Occipital lobe (tissue), 2 donors: ENCODE results near the gene COL8A1. TPM values are rescaled to one million over a fixed set of nuclear protein-coding genes. Genes with fewer than 3 reads are reported as not detected.

Experiments used
- DNase-seq: peaks from one replicate; lab custom pipeline; 2025; lab: John Stamatoyannopoulos, UW
- total RNA-seq: library from RNA; depleted of rRNA; stranded (reverse); fragments of >200 nt; gene quantifications from one replicate; pipeline ENCODE4 v1.2.3, GENCODE V29; 2014

COL8A1 gene
- total RNA-seq, 1 donor from 2014 or later, result 0.62 TPM

- no peak for DNase-seq
Observed at GRCh38 chr3:99842826-99843589, 204.6 kb downstream of the COL8A1 start.

DNA sequence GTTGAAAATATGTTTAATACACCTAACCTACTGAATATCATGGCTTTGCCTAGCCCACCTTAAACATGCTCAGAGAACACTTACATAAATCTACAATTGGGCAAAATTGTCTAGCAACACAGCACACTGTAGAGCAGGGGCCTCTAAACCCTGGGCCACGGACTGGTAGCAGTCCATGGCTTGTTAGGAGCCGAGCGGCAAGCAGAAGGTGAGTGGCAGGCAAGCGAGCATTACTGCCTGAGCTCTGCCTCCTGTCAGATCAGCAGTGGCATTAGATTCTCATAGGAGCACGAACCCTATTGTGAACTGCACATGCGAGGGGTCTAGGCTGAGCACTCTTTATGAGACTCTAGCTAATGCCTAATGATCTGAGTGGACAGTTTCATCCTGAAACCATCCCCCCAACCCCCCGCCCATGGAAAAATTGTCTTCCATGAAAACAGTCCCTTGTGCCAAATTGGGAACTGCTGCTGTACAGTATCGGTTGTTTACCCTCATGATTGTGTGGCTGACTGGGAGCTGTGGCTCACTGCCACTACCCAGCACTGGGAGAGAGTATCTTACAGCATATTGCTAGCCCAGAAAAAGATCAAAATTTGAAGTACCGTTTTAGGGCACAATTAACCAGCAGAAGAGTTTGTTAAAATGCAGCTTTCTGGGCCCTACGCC is 205.3 kb downstream of the COL8A1 start:
- DNase-seq, result no peak

DNA sequence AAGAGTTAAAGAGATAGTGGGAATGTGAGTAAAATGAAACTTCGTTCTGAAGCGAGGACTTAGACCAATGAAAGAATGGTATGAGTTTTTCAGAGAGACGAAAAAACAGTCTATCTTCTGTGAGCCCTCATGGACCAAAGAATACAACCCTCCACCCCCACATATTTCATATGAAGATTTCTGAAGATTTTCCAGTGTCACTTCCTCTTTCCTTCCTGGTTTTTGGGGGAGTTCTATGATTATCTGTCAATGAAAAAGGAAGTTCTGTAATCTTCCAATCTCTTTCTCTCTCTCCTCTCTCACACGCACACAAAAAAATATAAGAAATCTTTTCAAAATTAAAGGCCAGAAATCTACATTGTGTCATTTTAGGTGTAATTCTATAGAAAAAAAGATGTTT is 206.9 kb downstream of the COL8A1 start:
- DNase-seq, result no peak

DNA sequence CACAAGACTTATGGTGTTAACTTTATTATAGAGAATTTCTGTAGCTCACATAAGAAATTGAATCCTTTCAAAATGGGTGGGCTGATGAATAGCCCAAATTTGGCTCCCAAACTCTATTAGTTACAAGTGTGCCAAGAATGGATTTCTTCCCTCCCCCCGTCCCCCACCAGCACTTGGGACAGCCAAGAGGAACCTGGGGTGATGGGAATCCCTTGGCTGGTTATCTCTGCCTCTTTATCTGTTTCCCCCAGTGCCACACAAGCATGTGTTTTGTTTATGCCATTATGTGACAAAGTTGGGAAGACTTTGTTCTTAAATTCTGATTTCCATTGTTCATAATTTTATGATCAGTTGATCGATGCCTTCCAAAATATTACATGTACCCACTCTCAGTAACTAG is 207.6 kb downstream of the COL8A1 start:
- DNase-seq, result no peak

DNA sequence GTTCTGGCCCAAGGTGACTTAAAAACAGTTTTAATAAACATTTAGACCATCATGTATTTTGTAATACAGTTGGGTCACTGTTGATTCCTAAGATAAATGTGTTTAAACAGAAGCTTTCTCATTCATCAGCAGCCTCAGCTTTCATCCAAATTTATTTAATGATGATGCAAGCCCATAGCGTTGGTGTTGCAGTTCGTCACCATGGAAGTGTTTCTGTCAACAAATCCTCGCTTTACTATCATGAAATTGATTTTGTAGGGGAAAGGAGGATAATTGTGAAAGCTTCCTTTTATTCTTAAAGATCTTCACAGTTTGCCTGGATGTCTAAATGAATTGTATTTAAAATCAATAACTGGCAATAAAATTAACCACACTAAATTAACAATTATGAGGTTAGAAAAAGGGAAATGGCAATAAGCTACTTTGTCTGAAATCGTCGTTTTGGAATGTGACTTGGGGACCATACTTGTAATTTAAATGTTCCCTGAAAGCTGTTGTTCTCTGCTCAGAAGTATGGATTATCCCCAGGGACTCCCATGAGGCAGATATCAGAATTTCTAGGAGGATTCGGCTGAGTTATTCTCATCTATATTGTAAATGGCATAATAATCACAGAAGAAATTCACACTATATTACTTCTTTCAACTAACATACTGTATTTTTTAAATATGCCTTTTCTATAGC is 208.2 kb downstream of the COL8A1 start:
- no peak for DNase-seq

GRCh38 chr3:99848433-99848832 is 210.0 kb downstream of the COL8A1 start:
- no peak for DNase-seq

Other genes with a start within 250 kb of the COL8A1 start
- gene CMSS1, start 179.3 kb downstream of the COL8A1 start, total RNA-seq, result 13.3 TPM